GM12872 (cell line): ENCODE measurements around the gene BMF.

Source experiments
- TF ChIP-seq, protein P1 (sequence below): IDR thresholded peaks from 3 replicates; pipeline ENCODE4 v1.5.1; 2011; ENCODE audit warnings: low read depth, mild to moderate bottlenecking, low read length, moderate library complexity; ENCODE audit not compliant: insufficient read depth

BMF gene

DNA sequence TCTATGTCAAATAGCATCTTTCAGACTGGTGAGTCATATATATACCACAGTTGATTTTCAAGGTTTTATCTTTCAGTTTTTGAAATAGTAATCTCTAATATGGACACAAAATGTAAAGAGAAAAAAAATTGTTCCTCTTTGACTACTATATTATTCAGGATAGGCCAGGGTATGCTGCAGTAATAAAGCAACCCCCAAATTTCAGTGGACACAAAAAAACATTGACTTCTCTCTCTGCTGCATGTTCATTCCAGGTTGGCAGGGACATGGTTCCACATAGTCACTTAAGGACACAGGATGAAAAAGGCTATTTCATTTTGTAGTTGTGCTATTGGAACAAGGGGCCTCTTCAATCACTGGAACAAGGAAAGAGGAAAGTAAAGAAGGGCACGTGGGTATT is 28.6 kb downstream of the BMF start:
- TF ChIP-seq, protein P1, sequence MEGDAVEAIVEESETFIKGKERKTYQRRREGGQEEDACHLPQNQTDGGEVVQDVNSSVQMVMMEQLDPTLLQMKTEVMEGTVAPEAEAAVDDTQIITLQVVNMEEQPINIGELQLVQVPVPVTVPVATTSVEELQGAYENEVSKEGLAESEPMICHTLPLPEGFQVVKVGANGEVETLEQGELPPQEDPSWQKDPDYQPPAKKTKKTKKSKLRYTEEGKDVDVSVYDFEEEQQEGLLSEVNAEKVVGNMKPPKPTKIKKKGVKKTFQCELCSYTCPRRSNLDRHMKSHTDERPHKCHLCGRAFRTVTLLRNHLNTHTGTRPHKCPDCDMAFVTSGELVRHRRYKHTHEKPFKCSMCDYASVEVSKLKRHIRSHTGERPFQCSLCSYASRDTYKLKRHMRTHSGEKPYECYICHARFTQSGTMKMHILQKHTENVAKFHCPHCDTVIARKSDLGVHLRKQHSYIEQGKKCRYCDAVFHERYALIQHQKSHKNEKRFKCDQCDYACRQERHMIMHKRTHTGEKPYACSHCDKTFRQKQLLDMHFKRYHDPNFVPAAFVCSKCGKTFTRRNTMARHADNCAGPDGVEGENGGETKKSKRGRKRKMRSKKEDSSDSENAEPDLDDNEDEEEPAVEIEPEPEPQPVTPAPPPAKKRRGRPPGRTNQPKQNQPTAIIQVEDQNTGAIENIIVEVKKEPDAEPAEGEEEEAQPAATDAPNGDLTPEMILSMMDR, result no peak

DNA sequence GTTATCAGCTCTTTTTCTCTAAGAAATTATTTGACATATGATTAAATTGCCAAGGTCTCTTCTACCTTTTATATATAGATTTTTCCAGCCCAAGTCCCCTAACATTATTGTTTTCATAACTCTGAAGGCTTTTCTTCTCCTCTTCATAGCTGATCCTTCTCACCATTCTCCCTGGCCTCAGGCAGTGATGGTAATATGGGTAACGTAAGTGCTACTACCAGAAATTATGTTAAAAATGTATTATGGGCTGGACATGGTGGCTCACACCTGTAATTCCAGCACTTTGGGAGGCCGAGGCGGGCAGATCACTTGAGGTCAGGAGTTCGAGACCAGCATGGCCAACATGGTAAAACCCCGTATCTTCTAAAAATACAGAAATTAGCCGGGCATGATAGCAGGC is 29.2 kb downstream of the BMF start:
- TF ChIP-seq, protein P1, result no peak

DNA sequence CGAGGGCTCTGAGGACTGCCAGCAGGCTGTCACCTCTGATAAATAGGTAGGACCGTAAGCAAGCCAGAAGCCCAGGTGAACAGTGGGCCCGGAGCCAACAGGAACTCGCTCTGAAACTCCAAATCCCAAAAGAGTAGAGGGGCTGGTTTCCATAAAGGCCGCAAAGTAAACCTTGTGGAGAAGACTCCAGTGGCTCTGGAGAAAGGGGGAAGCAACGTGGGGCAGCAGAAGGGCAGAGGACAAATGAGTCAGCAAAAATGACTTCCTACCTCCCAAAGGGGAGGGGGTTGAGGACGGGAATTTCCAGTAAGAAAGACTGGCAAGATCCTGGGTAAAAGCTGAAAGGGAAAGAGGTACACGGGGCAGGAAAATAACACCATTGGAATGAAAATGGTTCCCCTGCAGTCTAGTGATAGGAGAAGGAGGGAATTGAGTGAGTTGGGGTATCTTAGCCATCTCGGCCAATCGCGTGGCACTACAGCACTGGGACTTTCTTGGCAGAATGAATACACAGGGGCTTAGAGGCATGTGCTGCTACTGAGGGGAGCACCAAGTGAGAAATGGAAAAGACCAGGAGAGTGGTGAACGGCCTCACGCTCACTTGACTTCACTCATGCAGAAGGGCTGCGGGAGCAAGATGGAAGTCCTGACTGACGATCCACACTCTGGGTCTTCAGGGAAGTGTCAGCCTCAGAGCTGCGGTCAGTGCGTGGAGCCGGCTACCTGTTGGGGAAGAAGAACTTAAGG is 33.2 kb downstream of the BMF start:
- TF ChIP-seq, protein P1, result no peak

DNA sequence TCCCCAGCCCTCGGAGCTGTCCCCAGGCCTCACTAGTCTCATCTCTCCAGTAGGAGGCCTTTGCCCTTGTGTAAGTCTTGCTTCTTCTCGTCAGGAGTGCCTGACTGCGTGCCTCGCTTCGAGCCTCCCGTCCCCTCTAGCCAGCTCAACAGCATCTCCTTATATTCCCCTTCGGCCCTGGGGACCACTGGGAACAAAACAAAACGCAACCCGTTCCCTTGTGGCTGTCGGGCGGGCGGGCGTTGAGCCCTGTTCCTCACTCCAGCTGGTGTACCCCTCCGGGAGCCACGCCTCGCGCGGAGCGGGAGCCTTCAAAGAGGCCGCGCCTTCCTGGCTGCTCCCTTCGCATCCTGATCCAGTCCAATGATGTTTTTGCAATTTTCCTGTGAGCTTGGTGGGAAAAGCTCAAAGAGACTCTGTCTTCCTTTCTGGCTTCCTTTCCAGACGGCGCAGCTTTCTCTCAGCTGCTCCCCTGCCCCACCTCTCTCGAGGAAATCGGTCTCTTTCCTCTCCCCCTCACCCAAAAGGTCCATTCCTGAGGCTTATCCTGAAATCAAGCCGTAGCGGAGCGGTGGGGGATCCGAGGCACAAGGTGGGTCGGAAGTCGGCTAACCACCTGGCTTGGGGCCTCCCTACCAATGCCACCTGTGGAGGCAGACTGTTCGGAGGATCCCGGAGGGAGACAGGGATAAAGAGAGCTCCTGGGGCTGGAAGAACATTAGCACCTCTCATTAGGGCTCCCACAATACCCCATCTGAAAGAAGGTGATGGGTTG is 36.3 kb downstream of the BMF start:
- TF ChIP-seq, protein P1, result no peak

DNA sequence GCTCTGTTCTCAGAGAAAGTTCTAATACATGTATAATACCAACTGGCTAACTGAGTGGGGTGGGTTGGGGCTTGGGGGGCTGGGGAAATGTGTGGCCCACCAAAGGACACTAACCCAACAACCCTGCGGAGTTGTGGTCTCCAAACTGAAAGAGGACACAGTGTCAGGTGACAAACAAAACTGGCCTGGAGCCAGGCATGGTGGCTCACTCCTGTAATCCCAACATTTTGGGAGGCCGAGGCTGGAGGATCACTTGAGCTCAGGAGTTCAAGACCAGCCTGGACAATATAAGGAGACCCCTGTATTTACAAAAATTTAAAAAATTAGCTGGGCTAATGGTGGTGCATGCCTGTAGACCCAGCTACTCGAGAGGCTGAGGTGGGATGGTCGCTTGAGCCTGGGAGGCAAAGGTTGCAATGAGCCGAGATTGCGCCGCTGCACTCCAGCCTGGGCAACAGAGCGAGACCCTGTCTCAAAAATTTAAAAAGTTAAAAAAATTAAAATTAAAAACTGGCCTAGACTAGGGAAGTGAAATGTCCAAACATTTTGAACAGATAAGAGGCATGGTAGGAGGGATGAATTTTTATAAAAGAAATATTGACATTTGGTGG is 38.0 kb downstream of the BMF start:
- TF ChIP-seq, protein P1, result no peak

DNA sequence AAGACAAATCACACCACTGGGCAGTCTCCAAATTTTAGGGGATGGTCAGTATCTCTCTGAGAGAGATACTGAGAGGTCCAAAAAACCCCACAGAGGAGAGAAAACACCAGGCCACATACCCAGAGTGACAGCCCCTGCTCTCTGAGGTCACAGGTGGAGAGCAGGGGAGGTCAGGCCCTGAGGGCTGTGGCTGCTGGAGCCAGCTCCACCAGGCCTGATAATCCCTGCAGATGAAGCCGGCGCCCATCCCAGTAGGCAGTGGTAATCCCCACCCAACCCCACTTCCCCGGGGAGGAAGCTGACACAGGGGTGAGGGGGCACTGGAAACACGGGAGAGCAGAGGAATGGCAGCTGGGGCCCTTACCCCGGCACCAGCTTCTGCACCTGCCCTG is 38.5 kb downstream of the BMF start:
- TF ChIP-seq, protein P1, result no peak

DNA sequence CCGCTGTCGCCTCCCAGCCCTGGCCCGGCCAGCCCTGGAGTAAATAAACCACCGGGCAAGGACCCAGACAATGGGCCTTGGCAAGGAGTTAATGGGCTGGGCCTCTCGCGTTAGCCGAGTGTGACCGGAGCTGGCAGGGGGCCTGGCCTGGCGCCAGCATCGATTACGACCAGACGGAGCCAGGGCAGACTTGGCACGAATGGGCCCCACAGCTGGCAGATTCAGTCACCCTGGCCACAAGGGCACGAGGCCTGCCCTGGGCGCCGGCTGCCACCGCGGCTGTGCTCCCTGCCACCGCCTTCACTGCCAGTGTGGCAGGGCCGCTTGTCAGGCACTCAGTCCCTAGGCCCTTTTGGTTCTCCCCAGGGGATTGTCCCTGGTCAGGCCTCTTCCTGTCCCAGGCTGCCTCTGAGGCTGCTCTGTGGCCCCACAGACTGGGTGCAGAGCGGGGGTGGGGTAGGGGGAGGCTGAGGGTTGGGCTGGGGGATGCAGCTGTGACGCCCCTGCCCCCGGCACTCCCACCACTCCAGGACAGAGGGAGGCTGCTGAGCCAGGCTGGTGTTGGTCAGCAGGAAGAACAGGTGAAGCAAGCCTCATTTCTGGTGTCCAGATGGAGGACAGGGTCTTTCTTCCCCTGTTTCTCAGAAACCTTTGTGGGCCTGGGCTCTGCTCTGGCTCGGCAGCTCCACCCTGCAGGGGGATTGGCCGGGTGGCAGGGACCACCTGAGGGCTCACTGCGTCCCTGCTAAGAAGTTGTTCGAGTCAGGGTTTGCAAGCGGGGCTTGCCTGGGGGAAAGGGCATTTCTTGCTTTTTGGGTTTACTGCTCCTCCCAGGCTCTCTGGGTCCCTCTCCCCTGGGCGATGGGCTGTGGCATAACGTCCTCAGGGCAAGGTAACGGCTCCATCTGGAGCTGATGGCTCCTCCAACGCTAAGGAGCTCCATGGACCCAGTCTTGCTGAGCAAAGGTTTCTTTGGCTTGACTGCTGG is 39.2 kb downstream of the BMF start:
- TF ChIP-seq, protein P1, result no peak
